Stomach (tissue), 4 donors: ENCODE results near the gene TMEM106C.

ENCODE experiments used
- POLR2AphosphoS5 ChIP-seq, 3 donors: sonication (generic); formaldehyde crosslinking; IDR thresholded peaks; one replicate each; pipeline ENCODE4 v1.6.1; 2016; ENCODE audit warnings: antibody characterized with exemption in 3 of 3
- TF ChIP-seq, protein P1 (sequence below), 7 experiments: fragments of 450-650 bp in 4 of 7; fragments of 200-600 bp in 3 of 7; sonication (generic) in 3 of 7; IDR thresholded peaks; one replicate each; pipeline ENCODE4 v1.5.1; 2016 to 2019; ENCODE audit warnings: antibody characterized with exemption in 7 of 7, control low read depth in 2 of 7, mild to moderate bottlenecking in 1 of 7

GRCh38 chr12:47973870-47974269 is 10.5 kb downstream of the TMEM106C start:
- TF ChIP-seq, protein P1, sequence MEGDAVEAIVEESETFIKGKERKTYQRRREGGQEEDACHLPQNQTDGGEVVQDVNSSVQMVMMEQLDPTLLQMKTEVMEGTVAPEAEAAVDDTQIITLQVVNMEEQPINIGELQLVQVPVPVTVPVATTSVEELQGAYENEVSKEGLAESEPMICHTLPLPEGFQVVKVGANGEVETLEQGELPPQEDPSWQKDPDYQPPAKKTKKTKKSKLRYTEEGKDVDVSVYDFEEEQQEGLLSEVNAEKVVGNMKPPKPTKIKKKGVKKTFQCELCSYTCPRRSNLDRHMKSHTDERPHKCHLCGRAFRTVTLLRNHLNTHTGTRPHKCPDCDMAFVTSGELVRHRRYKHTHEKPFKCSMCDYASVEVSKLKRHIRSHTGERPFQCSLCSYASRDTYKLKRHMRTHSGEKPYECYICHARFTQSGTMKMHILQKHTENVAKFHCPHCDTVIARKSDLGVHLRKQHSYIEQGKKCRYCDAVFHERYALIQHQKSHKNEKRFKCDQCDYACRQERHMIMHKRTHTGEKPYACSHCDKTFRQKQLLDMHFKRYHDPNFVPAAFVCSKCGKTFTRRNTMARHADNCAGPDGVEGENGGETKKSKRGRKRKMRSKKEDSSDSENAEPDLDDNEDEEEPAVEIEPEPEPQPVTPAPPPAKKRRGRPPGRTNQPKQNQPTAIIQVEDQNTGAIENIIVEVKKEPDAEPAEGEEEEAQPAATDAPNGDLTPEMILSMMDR (IDR thresholded peaks at IDR 0.05): no peak
- TF ChIP-seq POLR2AphosphoS5 (IDR thresholded peaks at IDR 0.05): no peak
